Nasal cavity respiratory epithelium epithelial cell of viscerocranial mucosa (primary cell): ENCODE data around the gene YEATS2. TPM values are rescaled to one million over a fixed set of nuclear protein-coding genes. Genes with fewer than 3 reads are reported as not detected.

ENCODE experiments used
- total RNA-seq: library from RNA; depleted of rRNA; stranded (reverse); fragments of >200 nt; gene quantifications from 2 replicates; pipeline ENCODE4 v1.2.3, GENCODE V29; 2014

YEATS2 gene
- 20.8 and 39.4 TPM in 2 replicates for total RNA-seq

DNA sequence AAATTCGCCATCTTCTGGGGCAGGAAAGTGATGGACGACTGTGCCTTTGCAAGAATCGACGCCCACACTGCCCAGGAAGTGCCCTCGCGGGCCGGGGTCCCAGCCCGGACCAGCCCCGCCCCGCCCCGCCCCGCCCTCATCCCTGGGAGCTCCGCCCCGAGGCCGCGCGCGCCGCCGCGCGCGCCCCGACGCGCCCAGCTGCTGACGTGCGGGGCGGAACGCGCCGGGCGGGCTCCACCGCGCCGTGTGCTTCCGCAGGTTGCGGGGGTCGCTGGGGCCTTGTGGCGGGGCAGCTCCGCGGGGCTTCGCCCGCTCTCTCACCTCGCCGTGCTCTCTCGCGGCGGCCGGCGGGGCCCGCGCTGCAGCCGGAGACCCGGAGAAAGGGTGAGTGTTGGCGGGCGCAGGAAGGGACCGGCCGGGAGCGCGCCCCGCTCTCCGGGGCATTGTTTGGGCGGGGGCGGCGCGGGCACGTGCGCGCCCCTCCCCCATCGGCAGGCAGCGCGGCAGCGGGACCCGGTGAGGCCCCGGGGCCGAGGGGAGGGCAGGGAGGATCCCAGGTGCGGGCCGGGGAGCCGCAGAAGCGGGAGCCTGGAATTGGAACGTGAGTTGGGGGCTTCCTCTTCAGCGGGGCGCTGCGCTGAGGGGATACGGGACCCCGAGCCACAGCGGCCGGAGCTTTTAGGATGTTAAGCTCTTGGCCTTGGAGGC, at the start of gene YEATS2:
Gene YEATS2 (plus strand): TSS at position 188 of the 708 bp plus-strand sequence. CDS start 17,366 bp downstream, outside the sequence.

DNA sequence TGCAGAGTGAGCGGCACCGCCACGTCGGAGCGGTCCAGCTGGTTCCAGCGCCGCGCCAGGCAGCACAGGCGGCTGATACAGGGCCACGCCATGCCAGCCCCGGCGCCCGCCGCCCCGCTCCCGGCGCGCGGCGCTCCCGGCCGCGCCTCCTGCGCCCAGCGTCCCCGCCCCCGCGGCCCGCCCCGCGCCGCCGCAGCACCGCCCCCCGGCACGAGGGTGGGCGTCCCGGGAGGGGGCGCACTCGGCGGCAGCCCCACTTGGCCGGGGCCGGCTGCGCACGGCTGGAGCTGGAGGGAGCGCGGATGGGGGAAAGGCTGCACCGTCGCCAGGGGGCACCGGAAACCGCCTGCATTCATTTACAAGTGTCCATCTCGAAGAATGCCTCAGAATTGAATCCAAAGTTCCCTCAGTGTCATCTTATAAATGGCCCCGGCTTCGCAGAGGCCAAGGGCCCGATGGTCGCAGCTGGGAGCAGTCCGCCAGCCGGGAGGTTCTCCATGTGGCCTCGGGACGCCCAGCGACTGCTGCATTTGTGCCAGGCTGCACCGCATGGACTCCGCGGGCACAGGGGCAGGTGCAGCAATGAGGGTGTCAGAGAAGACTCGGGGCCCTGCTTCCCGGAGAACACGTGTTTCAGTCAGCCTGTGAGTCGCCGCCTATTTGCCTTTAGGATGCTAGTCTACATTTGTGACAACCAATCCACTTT, 128.0 kb downstream of the YEATS2 start, which contains the start of gene MAP6D1:
Gene MAP6D1 (minus strand): TSS at position 122 of the 706 bp plus-strand sequence. CDS start 30 bp downstream, at position 92.

Other genes starting within 250 kb of the YEATS2 start
- gene KLHL6, start 142.1 kb upstream of the YEATS2 start, total RNA-seq: 0.36 TPM in 1 of 2 replicates, not detected in the other
- gene KLHL24, start 62.2 kb upstream of the YEATS2 start, total RNA-seq: 42.0 and 109 TPM in 2 replicates
- 0.68 and 2.3 TPM in 2 replicates for gene MAP6D1, start 127.8 kb downstream of the YEATS2 start, total RNA-seq
- gene PARL, start 187.1 kb downstream of the YEATS2 start, total RNA-seq: 35.3 and 58.8 TPM in 2 replicates